Measurements from ENCODE around the gene OSCP1. TPM values are rescaled to one million over a fixed set of nuclear protein-coding genes. Genes with fewer than 3 reads are reported as not detected.

The OSCP1 gene
- total and polyA plus RNA-seq, 4 donors, result 16.9 to 31.4 (median 23.2) TPM

- no peak for ATAC-seq (ENCODE audit: insufficient read depth, low FRiP score)
- H3K36me3 ChIP-seq (ENCODE audit: control insufficient read depth in 4 of 4, insufficient read depth in 4 of 4, low read length in 4 of 4), result peaks cover 20 to 40% (median 32%) of the 10 kb centered on the region in 4 donors
- H3K27me3 ChIP-seq (ENCODE audit: control insufficient read depth in 3 of 3, insufficient read depth in 3 of 3, low read length in 2 of 3), result no peaks in the 10 kb centered on the region
- TF ChIP-seq CTCF (IDR thresholded peaks at IDR 0.05; ENCODE audit: control extremely low read depth, extremely low read depth), result no peak
- WGBS, 2 donors, result 61 to 76% methylated on average over 3 of the region's 3 CpGs
- no peak for DNase-seq
- no peak overlapping the region for H3K4me3 ChIP-seq
- no peak overlapping the region for H3K27ac ChIP-seq (ENCODE audit: low read depth in 1 of 2, low read length in 1 of 2)
- H3K9me3 ChIP-seq (ENCODE audit: control insufficient read depth in 4 of 4, insufficient read depth in 3 of 4, low read length in 3 of 4), result peaks cover 0 to 1% (median 0%) of the 10 kb centered on the region in 4 donors
- H3K4me1 ChIP-seq (ENCODE audit: control insufficient read depth in 5 of 5, insufficient read depth in 5 of 5, low read length in 5 of 5), result peaks cover 0 to 7% (median 3%) of the 10 kb centered on the region in 5 donors
- H3K9ac ChIP-seq (ENCODE audit: insufficient read depth in 1 of 2, low read length in 2 of 2), result no peak overlapping the region
These were observed 8.7 kb upstream of the OSCP1 start for GRCh38 chr1:36458910-36459309.

- ATAC-seq (ENCODE audit: insufficient read depth, low FRiP score), result no peak
- no peak for DNase-seq
- Histone ChIP-seq H3K9ac (ENCODE audit: insufficient read depth in 1 of 2, low read length in 2 of 2) (no peak overlapping the region), H3K27me3 (ENCODE audit: control insufficient read depth in 3 of 3, insufficient read depth in 3 of 3, low read length in 2 of 3) (no peaks in the 10 kb centered on the region), H3K27ac (ENCODE audit: low read depth in 1 of 2, low read length in 1 of 2) (no peak overlapping the region), H3K4me1 (ENCODE audit: control insufficient read depth in 5 of 5, insufficient read depth in 5 of 5, low read length in 5 of 5) (peaks cover 0 to 2% (median 0%) of the 10 kb centered on the region in 5 donors), H3K9me3 (ENCODE audit: control insufficient read depth in 4 of 4, insufficient read depth in 3 of 4, low read length in 3 of 4) (peaks cover 0 to 1% (median 0%) of the 10 kb centered on the region in 4 donors), H3K4me3 (no peak overlapping the region), H3K36me3 (ENCODE audit: control insufficient read depth in 4 of 4, insufficient read depth in 4 of 4, low read length in 4 of 4) (peaks cover 20 to 40% (median 32%) of the 10 kb centered on the region in 4 donors)
- 11 to 40% methylated on average over 5 of the region's 5 CpGs for WGBS, 2 donors
- no peak for TF ChIP-seq CTCF (IDR thresholded peaks at IDR 0.05; ENCODE audit: control extremely low read depth, extremely low read depth)
These were observed 7.4 kb upstream of the OSCP1 start for GRCh38 chr1:36457691-36458090.

- Histone ChIP-seq H3K4me1 (ENCODE audit: control insufficient read depth in 5 of 5, insufficient read depth in 5 of 5, low read length in 5 of 5) (peaks cover 0 to 2% (median 0%) of the 10 kb centered on the region in 5 donors), H3K27me3 (ENCODE audit: control insufficient read depth in 3 of 3, insufficient read depth in 3 of 3, low read length in 2 of 3) (no peaks in the 10 kb centered on the region), H3K4me3 (no peak overlapping the region), H3K9ac (ENCODE audit: insufficient read depth in 1 of 2, low read length in 2 of 2) (no peak overlapping the region), H3K36me3 (ENCODE audit: control insufficient read depth in 4 of 4, insufficient read depth in 4 of 4, low read length in 4 of 4) (peaks cover 13 to 36% (median 27%) of the 10 kb centered on the region in 4 donors), H3K27ac (ENCODE audit: low read depth in 1 of 2, low read length in 1 of 2) (no peak overlapping the region), H3K9me3 (ENCODE audit: control insufficient read depth in 4 of 4, insufficient read depth in 3 of 4, low read length in 3 of 4) (peaks cover 0 to 1% (median 0%) of the 10 kb centered on the region in 4 donors)
- DNase-seq (no peak), ATAC-seq (ENCODE audit: insufficient read depth, low FRiP score) (no peak)
- no peak for TF ChIP-seq CTCF (IDR thresholded peaks at IDR 0.05; ENCODE audit: control extremely low read depth, extremely low read depth)
These were observed 6.2 kb upstream of the OSCP1 start for GRCh38 chr1:36456391-36456928.

GRCh38 chr1:36455386-36455785, 5.1 kb upstream of the OSCP1 start:
- no peaks in the 10 kb centered on the region for H3K27me3 ChIP-seq (ENCODE audit: control insufficient read depth in 3 of 3, insufficient read depth in 3 of 3, low read length in 2 of 3)
- DNase-seq, result no peak
- H3K9me3 ChIP-seq (ENCODE audit: control insufficient read depth in 4 of 4, insufficient read depth in 3 of 4, low read length in 3 of 4), result peaks cover 0 to 1% (median 0%) of the 10 kb centered on the region in 4 donors
- 77 to 88% methylated on average over 1 of the region's 1 CpG for WGBS, 2 donors
- H3K9ac ChIP-seq (ENCODE audit: insufficient read depth in 1 of 2, low read length in 2 of 2), result no peak overlapping the region
- no peak for TF ChIP-seq CTCF (IDR thresholded peaks at IDR 0.05; ENCODE audit: control extremely low read depth, extremely low read depth)
- ATAC-seq (ENCODE audit: insufficient read depth, low FRiP score), result no peak
- peaks cover 13 to 25% (median 21%) of the 10 kb centered on the region in 4 donors for H3K36me3 ChIP-seq (ENCODE audit: control insufficient read depth in 4 of 4, insufficient read depth in 4 of 4, low read length in 4 of 4)
- H3K27ac ChIP-seq (ENCODE audit: low read depth in 1 of 2, low read length in 1 of 2), result no peak overlapping the region
- no peak overlapping the region for H3K4me3 ChIP-seq
- H3K4me1 ChIP-seq (ENCODE audit: control insufficient read depth in 5 of 5, insufficient read depth in 5 of 5, low read length in 5 of 5), result peaks cover 0 to 4% (median 0%) of the 10 kb centered on the region in 5 donors
